ENCODE results near the gene PRKAR2B. TPM values are rescaled to one million over a fixed set of nuclear protein-coding genes. Genes with fewer than 3 reads are reported as not detected.

Gene PRKAR2B
- total RNA-seq, 1 donor from 2014 or later = 14.6 TPM

DNA sequence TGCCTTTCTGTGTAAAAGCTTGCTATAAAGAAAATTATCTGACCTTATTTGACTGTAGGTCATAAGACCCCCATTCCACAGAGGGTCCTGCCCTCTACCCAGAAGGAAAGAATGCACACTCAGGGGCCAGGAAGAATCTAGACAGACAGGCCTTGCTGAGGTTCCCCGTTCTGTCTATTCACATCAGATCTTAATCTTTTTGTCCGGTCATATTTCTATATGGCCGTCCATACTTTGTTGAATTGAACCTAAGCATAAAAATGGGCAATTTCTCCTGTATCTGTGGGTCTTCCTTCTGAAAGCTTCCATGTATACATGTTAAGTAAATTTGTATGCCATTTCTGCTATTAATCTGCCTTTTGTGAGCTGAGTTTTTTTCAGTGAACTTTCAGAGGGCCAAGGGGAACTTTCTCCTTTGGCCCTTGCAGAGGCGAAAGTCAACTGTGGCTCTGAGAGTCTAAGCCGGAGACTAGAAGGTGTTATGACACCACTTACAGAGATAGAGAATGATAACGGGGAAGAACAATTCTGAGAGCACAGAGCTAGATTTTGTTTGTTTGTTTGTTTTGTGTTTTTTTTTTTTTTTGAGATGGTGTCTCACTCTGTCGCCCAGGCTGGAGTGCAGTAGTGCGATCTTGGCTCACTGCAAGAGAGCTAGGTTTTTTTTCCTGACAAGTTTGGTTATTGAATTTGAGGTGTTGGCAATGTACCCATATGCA lies 11.6 kb upstream of the PRKAR2B start:
- TF ChIP-seq, protein P1, sequence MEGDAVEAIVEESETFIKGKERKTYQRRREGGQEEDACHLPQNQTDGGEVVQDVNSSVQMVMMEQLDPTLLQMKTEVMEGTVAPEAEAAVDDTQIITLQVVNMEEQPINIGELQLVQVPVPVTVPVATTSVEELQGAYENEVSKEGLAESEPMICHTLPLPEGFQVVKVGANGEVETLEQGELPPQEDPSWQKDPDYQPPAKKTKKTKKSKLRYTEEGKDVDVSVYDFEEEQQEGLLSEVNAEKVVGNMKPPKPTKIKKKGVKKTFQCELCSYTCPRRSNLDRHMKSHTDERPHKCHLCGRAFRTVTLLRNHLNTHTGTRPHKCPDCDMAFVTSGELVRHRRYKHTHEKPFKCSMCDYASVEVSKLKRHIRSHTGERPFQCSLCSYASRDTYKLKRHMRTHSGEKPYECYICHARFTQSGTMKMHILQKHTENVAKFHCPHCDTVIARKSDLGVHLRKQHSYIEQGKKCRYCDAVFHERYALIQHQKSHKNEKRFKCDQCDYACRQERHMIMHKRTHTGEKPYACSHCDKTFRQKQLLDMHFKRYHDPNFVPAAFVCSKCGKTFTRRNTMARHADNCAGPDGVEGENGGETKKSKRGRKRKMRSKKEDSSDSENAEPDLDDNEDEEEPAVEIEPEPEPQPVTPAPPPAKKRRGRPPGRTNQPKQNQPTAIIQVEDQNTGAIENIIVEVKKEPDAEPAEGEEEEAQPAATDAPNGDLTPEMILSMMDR (IDR thresholded peaks at IDR 0.05; ENCODE audit: partially characterized antibody, unreplicated experiment) = no peak
- H3K4me1 Mint-ChIP-seq (ENCODE audit: low read depth, unreplicated experiment) = peaks cover 8% of the 10 kb centered on the region
- H3K27me3 Mint-ChIP-seq (ENCODE audit: unreplicated experiment) = no peaks in the 10 kb centered on the region
- H3K27ac Mint-ChIP-seq (ENCODE audit: unreplicated experiment) = no peak overlapping the region
- H3K4me3 Mint-ChIP-seq (ENCODE audit: unreplicated experiment) = no peak overlapping the region
- H3K9me3 Mint-ChIP-seq (ENCODE audit: unreplicated experiment) = no peaks in the 10 kb centered on the region
- DNase-seq = no peak
- H3K36me3 Mint-ChIP-seq (ENCODE audit: unreplicated experiment) = no peaks in the 10 kb centered on the region

DNA sequence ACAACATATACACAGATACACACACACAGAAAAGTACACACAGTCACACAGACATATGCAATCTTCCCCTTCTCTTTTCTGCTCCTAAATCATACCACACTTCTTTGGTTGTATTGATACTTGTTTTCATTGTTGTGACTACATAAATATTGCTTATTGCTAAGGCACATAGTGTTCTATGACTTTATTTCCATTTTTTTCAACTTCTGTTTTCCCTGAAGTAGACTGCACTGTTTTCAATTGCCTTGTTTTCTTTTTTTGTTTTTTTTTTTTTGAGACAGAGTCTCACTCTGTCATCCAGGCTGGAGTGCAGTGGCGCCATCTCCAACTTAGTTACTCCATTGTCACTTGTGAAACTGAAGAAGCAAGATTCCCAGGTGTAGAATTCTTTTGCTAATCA lies 10.0 kb upstream of the PRKAR2B start:
- Mint-ChIP-seq H3K4me3 (ENCODE audit: unreplicated experiment) (no peak overlapping the region), H3K4me1 (ENCODE audit: low read depth, unreplicated experiment) (peaks cover 1% of the 10 kb centered on the region), H3K36me3 (ENCODE audit: unreplicated experiment) (no peaks in the 10 kb centered on the region), H3K27me3 (ENCODE audit: unreplicated experiment) (no peaks in the 10 kb centered on the region), H3K9me3 (ENCODE audit: unreplicated experiment) (no peaks in the 10 kb centered on the region), H3K27ac (ENCODE audit: unreplicated experiment) (no peak overlapping the region)
- TF ChIP-seq, protein P1 (IDR thresholded peaks at IDR 0.05; ENCODE audit: partially characterized antibody, unreplicated experiment) = no peak
- no peak for DNase-seq

DNA sequence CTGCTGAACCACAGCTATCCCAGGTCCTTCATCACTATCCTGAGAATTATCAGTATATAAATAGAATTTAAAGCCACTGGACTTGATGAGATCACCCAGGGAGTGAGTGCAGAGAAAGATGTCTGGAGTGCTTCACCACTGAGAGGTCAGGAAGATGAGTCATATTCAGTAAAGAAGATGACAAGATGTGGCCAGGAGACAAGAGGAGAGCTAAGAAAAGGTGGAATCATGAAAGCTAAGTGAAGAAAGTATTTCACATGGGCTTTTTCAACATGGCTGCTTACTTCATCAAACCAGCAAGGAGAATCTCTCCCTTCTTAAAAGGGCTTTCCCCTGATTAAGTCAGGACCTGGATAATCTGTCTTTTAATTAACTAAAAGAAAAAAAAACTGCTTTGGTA lies 9.1 kb upstream of the PRKAR2B start:
- Mint-ChIP-seq H3K36me3 (ENCODE audit: unreplicated experiment) (no peaks in the 10 kb centered on the region), H3K4me3 (ENCODE audit: unreplicated experiment) (no peak overlapping the region), H3K27me3 (ENCODE audit: unreplicated experiment) (no peaks in the 10 kb centered on the region), H3K9me3 (ENCODE audit: unreplicated experiment) (no peaks in the 10 kb centered on the region), H3K27ac (ENCODE audit: unreplicated experiment) (no peak overlapping the region), H3K4me1 (ENCODE audit: low read depth, unreplicated experiment) (no peaks in the 10 kb centered on the region)
- TF ChIP-seq, protein P1 (IDR thresholded peaks at IDR 0.05; ENCODE audit: partially characterized antibody, unreplicated experiment) = no peak
- no peak for DNase-seq

DNA sequence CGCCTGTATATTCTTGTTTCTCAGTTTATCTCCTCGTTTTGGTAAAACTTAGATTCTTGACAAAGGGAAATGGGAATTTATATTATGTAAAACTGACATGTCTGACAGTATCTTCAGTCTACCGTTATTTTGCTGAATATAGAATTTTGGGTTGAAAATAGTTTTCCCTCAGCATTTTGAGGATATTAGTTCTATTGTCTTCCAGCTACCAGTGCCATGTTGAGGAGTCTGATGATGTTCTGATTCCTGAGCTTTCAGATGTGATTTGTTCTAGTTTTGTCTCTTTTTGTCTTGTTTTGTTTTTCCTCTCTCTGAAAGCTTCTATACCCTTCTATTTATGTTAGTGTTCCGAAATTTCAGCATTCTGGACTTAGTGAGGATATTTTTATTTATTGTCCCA lies 8.0 kb upstream of the PRKAR2B start:
- no peak overlapping the region for H3K27ac Mint-ChIP-seq (ENCODE audit: unreplicated experiment)
- no peak overlapping the region for H3K4me3 Mint-ChIP-seq (ENCODE audit: unreplicated experiment)
- H3K27me3 Mint-ChIP-seq (ENCODE audit: unreplicated experiment) = no peaks in the 10 kb centered on the region
- no peak for DNase-seq
- H3K36me3 Mint-ChIP-seq (ENCODE audit: unreplicated experiment) = no peaks in the 10 kb centered on the region
- no peaks in the 10 kb centered on the region for H3K4me1 Mint-ChIP-seq (ENCODE audit: low read depth, unreplicated experiment)
- H3K9me3 Mint-ChIP-seq (ENCODE audit: unreplicated experiment) = no peaks in the 10 kb centered on the region
- TF ChIP-seq, protein P1 (IDR thresholded peaks at IDR 0.05; ENCODE audit: partially characterized antibody, unreplicated experiment) = no peak

DNA sequence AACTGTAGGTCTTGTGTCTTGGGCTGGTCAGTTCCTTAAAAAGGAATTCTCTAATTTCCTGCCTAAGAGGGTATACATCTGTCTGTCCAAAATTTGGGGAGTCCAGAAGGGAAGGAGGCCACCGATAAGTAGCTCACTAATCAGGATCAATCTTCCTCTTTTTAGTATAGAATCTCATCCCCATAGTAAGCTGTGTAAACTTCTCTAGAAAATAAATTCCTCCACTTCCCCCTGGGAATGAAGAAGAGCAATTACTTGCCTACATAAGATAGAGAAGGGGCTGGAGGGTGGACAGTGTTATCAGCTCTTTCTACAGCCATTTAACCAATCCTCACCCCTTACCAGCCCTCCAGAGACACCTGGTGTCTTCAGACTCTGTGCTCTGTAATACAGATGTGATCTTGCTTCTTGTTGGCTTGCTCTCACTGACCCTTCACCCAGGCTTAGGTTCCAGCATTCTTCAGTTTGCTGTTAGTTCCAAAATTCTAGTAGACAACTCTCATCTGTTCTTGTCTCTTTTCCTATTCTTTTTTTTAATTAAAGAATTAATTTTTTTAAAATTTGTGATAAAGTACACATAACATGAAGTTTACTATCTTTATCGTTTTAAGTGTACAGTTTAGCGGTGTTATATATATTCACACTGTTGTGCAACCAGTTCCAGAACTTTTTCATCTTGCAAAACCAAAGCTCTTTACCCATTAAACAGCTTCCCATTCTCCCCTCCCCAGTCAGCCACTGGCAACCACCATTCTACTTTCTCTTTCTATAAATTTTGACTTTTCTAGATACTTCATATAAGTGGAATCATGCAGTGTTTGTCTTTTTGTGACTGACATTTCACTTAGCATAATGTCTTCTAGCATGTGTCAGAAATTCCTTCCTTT lies 6.5 kb upstream of the PRKAR2B start:
- no peaks in the 10 kb centered on the region for H3K36me3 Mint-ChIP-seq (ENCODE audit: unreplicated experiment)
- H3K4me1 Mint-ChIP-seq (ENCODE audit: low read depth, unreplicated experiment) = no peaks in the 10 kb centered on the region
- TF ChIP-seq, protein P1 (IDR thresholded peaks at IDR 0.05; ENCODE audit: partially characterized antibody, unreplicated experiment) = no peak
- H3K27ac Mint-ChIP-seq (ENCODE audit: unreplicated experiment) = no peak overlapping the region
- H3K9me3 Mint-ChIP-seq (ENCODE audit: unreplicated experiment) = no peaks in the 10 kb centered on the region
- no peaks in the 10 kb centered on the region for H3K27me3 Mint-ChIP-seq (ENCODE audit: unreplicated experiment)
- no peak overlapping the region for H3K4me3 Mint-ChIP-seq (ENCODE audit: unreplicated experiment)
- DNase-seq = no peak
